Heart left ventricle (tissue), 16 donors: ENCODE results near the gene PCTP. TPM values are rescaled to one million over a fixed set of nuclear protein-coding genes. Genes with fewer than 3 reads are reported as not detected.

ENCODE experiments used
- ATAC-seq, 4 donors: fragments of 200-7000 bp; cut with Tn5 transposase; one replicate each; pipeline ENCODE4 v1.9.1; 2020 to 2022; ENCODE audit warnings: moderate library complexity in 4 of 4, mild to moderate bottlenecking in 3 of 4, moderate number of reproducible peaks in 1 of 4
- DNase-seq, 5 donors: peaks; one replicate each; pipeline ENCODE4 v3.0.0-alpha.2; 2020
- H3K27ac ChIP-seq, 12 donors: fragments of 200-600 bp; sonication (generic) in 4 of 12; one replicate each; pipeline versions ENCODE4 v1.5.0 to v1.8.0; 2016 to 2022; ENCODE audit warnings: mild to moderate bottlenecking in 2 of 12
- H3K27me3 ChIP-seq, 9 donors: fragments of 200-600 bp; sonication (generic) in 2 of 9; one replicate each; pipeline versions ENCODE4 v1.5.1 to v1.8.0; 2016 to 2022; ENCODE audit warnings: mild to moderate bottlenecking in 3 of 9
- H3K36me3 ChIP-seq, 9 donors: fragments of 200-600 bp; sonication (generic) in 2 of 9; one replicate each; pipeline versions ENCODE4 v1.5.0 to v1.8.0; 2018 to 2022; ENCODE audit warnings: mild to moderate bottlenecking in 2 of 9
- H3K4me1 ChIP-seq, 12 donors: fragments of 200-600 bp; sonication (generic) in 4 of 12; one replicate each; pipeline versions ENCODE4 v1.5.0 to v1.8.0; 2016 to 2022; ENCODE audit warnings: mild to moderate bottlenecking in 3 of 12
- H3K4me3 ChIP-seq, 12 donors: fragments of 200-600 bp; sonication (generic) in 4 of 12; one replicate each; pipeline versions ENCODE4 v1.5.0 to v1.8.0; 2017 to 2022; ENCODE audit warnings: mild to moderate bottlenecking in 9 of 12, moderate library complexity in 4 of 12
- H3K9me3 ChIP-seq, 12 donors: fragments of 200-600 bp; sonication (generic) in 4 of 12; one replicate each; pipeline versions ENCODE4 v1.5.0 to v1.8.0; 2016 to 2022; ENCODE audit warnings: mild to moderate bottlenecking in 1 of 12
- CTCF ChIP-seq, 12 donors: fragments of 200-600 bp; sonication (generic) in 4 of 12; IDR thresholded peaks; one replicate each; pipeline versions ENCODE4 v1.5.0 to v1.8.0; 2018 to 2022; ENCODE audit warnings: antibody characterized with exemption in 12 of 12, mild to moderate bottlenecking in 5 of 12
- POLR2A ChIP-seq, 2 donors: fragments of 450-650 bp; IDR thresholded peaks; one replicate each; pipeline ENCODE4 v1.6.1; 2017; ENCODE audit warnings: antibody characterized with exemption in 2 of 2, mild to moderate bottlenecking in 2 of 2, moderate library complexity in 2 of 2
- WGBS, 4 donors: extraction: QIAGEN DNeasy Blood & Tissue Kit in 2 of 4; methylation state at CpG; one replicate each; pipeline versions ENCODE4 v1.1.5 to v1.1.7; 2013 to 2018; 5-methylcytosine and 5-hydroxymethylcytosine counted together
- intact Hi-C, 10 donors: fragments of 100-400 bp; cut with DNase I; formaldehyde crosslinking; loops; one replicate each; pipeline versions ENCODE4 v1.11.1 to v1.14.2; 2022
- polyA plus RNA-seq, 2 donors: library from polyadenylated mRNA; stranded (reverse); fragments of 200-250 nt; gene quantifications; one replicate each; pipeline ENCODE4 v1.2.3, GENCODE V29; 2013
- total RNA-seq, 9 donors: library from RNA; depleted of rRNA in 2 of 9; stranded (reverse); fragments of >200 nt in 2 of 9; fragmentation: NEBNext Ultra II Directional in 3 of 9; extraction: Animal tissue kit (Norgen Biotek cat#: 25700) in 3 of 9; gene quantifications; one replicate each; pipeline versions ENCODE4 v1.1.0 to v1.2.4, GENCODE V29; 2016 to 2023
- donor health status: ischemic (EF 13 %, LVEDD 7.1; RV severe dilation, severe dysfunction).
- donor health status: healthy with polysubstance abuse.
- donor health status: DM: no; HTN: yes; CAD: no.
- donor health status: DM: no; HTN: no; CAD: no.
- donor health status: ischemic (EF 25% LVEDD 6.9; RV normal size, moderate dysfunction).
- donor health status: ischemic (EF 25% LVEDD 5.7; RV mildly dilated, moderate dysfunction).
- donor health status: healthy.
- donor health status: DM: yes; HTN: yes; CAD: no.
- donor health status: ischemic (EF 35%, LVEDD 5.7; RV mildly dilated, moderate dysfunction).
- donor health status: nonischemic (EF 11% LVEDD 7.7; RV severe dilation, severe dysfunction).
- donor health status: DM: yes; HTN: yes; CAD: no.
- donor health status: PGD.
- donor health status: ischemic (EF 29% LVEDD 5.4; RV normal size, mild dysfunction).
- donor health status: nonischemic (EF 23%, LVEDD 6.1; RV moderate dilation, normal function).

The PCTP gene
- total and polyA plus RNA-seq, 11 donors, result 11.8 to 22.6 (median 18.6) TPM

GRCh38 chr17:55793272-55793671, 42.4 kb downstream of the PCTP start:
- ATAC-seq, result no peak
- Histone ChIP-seq H3K36me3 (no peaks in the 10 kb centered on the region), H3K27ac (no peak overlapping the region), H3K27me3 (no peaks in the 10 kb centered on the region), H3K4me1 (no peaks in the 10 kb centered on the region), H3K4me3 (no peak overlapping the region), H3K9me3 (peaks cover 0 to 10% (median 0%) of the 10 kb centered on the region in 12 donors)
- intact Hi-C loops, result no loop called here
- 91 to 93% (median 92%) methylated on average over 3 of the region's 3 CpGs for WGBS, 4 donors
- no peak for DNase-seq
- no peak for TF ChIP-seq CTCF (IDR thresholded peaks at IDR 0.05)
- TF ChIP-seq POLR2A (IDR thresholded peaks at IDR 0.05), result no peak

GRCh38 chr17:55794725-55795482, 44.1 kb downstream of the PCTP start:
- no peak for DNase-seq
- H3K27me3 ChIP-seq, result no peaks in the 10 kb centered on the region
- H3K4me3 ChIP-seq, result no peak overlapping the region
- peaks cover 0 to 20% (median 0%) of the 10 kb centered on the region in 12 donors for H3K9me3 ChIP-seq
- no peaks in the 10 kb centered on the region for H3K36me3 ChIP-seq
- intact Hi-C loops, result no loop called here
- no peak for ATAC-seq
- no peaks in the 10 kb centered on the region for H3K4me1 ChIP-seq
- no peak overlapping the region for H3K27ac ChIP-seq
- WGBS, 4 donors, result 73 to 84% (median 78%) methylated on average over 6 of the region's 6 CpGs
- TF ChIP-seq POLR2A (IDR thresholded peaks at IDR 0.05) (no peak), CTCF (IDR thresholded peaks at IDR 0.05) (no peak)

- H3K4me3 ChIP-seq, result no peak overlapping the region
- WGBS, 4 donors, result 95 to 98% (median 97%) methylated on average over 2 of the region's 2 CpGs
Observed at GRCh38 chr17:55806745-55807495, 56.1 kb downstream of the PCTP start.

More at GRCh38 chr17:55806745-55807495, 56.1 kb downstream of the PCTP start:
- no peak for TF ChIP-seq POLR2A (IDR thresholded peaks at IDR 0.05)
- TF ChIP-seq CTCF (IDR thresholded peaks at IDR 0.05), result no peak
- Histone ChIP-seq H3K27ac (no peak overlapping the region), H3K9me3 (peaks cover 0 to 9% (median 0%) of the 10 kb centered on the region in 12 donors), H3K27me3 (no peaks in the 10 kb centered on the region), H3K4me1 (peaks cover 0 to 12% (median 0%) of the 10 kb centered on the region in 12 donors), H3K36me3 (no peaks in the 10 kb centered on the region)
- ATAC-seq, result no peak
- intact Hi-C loops, result no loop called here
- DNase-seq, result no peak
